Adrenal gland (tissue), 12 donors: ENCODE data around the gene DCDC2. TPM values are rescaled to one million over a fixed set of nuclear protein-coding genes. Genes with fewer than 3 reads are reported as not detected.

Experiments used
- DNase-seq, 7 donors: peaks; one replicate each; pipeline ENCODE4 v3.0.0-alpha.2; 2019 to 2020
- H3K27ac ChIP-seq, 5 donors: fragments of 200-600 bp; sonication (generic) in 4 of 5; 1 replicate in 3 of 5; 2 replicates in 2 of 5; pipeline versions ENCODE4 v1.5.1 to v1.8.0; 2016 to 2020; ENCODE audit warnings: mild to moderate bottlenecking in 1 of 5
- H3K27me3 ChIP-seq: fragments of 200-600 bp; 2 replicates; pipeline ENCODE4 v1.8.0; 2021
- H3K36me3 ChIP-seq, 2 donors: fragments of 200-600 bp; replicated peaks in 1 of 2; 1 replicate in 1 of 2; 2 replicates in 1 of 2; pipeline versions ENCODE4 v1.5.1 to v1.8.0; 2018 to 2022
- H3K4me1 ChIP-seq, 2 donors: fragments of 200-600 bp; replicated peaks in 1 of 2; 1 replicate in 1 of 2; 2 replicates in 1 of 2; pipeline versions ENCODE4 v1.5.1 to v1.8.0; 2018 to 2021
- H3K4me3 ChIP-seq, 4 donors: fragments of 200-600 bp; sonication (generic) in 3 of 4; one replicate each; pipeline ENCODE4 v1.5.1; 2016 to 2018
- H3K9me3 ChIP-seq, 3 donors: fragments of 200-600 bp; sonication (generic) in 1 of 3; replicated peaks in 1 of 3; 1 replicate in 2 of 3; 2 replicates in 1 of 3; pipeline versions ENCODE4 v1.5.1 to v1.8.0; 2016 to 2021
- CTCF ChIP-seq, 6 experiments: fragments of 450-650 bp in 4 of 6; fragments of 200-600 bp in 2 of 6; sonication (generic) in 1 of 6; IDR thresholded peaks; 1 replicate in 5 of 6; 2 replicates in 1 of 6; pipeline versions ENCODE4 v1.5.1 to v1.8.0; 2016 to 2021; ENCODE audit warnings: antibody characterized with exemption in 6 of 6, mild to moderate bottlenecking in 2 of 6, moderate library complexity in 1 of 6
- POLR2A ChIP-seq, 2 donors: fragments of 450-650 bp; IDR thresholded peaks; one replicate each; pipeline ENCODE4 v1.6.1; 2017; ENCODE audit warnings: antibody characterized with exemption in 2 of 2, mild to moderate bottlenecking in 2 of 2, moderate library complexity in 1 of 2
- WGBS, 4 donors: extraction: QIAGEN DNeasy Blood & Tissue Kit in 2 of 4; methylation state at CpG; one replicate each; pipeline versions ENCODE4 v1.1.5 to v1.1.7; 2013 to 2017; 5-methylcytosine and 5-hydroxymethylcytosine counted together
- intact Hi-C, 2 donors: fragments of 100-400 bp; cut with DNase I; formaldehyde crosslinking; loops; one replicate each; pipeline versions ENCODE4 v1.14.1 to v1.15.0; 2022 to 2023
- polyA plus RNA-seq, 3 donors: library from polyadenylated mRNA; stranded (reverse); fragments of 200-250 nt in 2 of 3; fragments of 350-450 nt in 1 of 3; fragmentation: Illumina TruSeq in 1 of 3; extraction: RNeasy Lipid Tissue Mini Kit (QIAGEN cat#74804) in 1 of 3; gene quantifications; one replicate each; pipeline ENCODE4 v1.2.3, GENCODE V29; 2013 to 2014
- total RNA-seq, 9 donors: library from RNA; depleted of rRNA in 4 of 9; stranded (reverse); fragments of >200 nt in 4 of 9; fragments of 120-200 nt in 1 of 9; fragmentation: NEBNext Ultra II Directional in 1 of 9; extraction: Animal tissue kit (Norgen Biotek cat#: 25700) in 1 of 9; gene quantifications; one replicate each; pipeline versions ENCODE4 v1.1.0 to v1.2.4, GENCODE V29; 2013 to 2023
- donor health status: healthy with polysubstance abuse.
- donor health status: Bipolar disorder and iron deficiency.
- donor health status: DM: yes; HTN: yes; CAD: no.
- donor health status: DM: no; HTN: no; CAD: no.
- donor health status: DM: no; HTN: no; CAD: no.
- donor health status: DM: yes; HTN: yes; CAD: no.

DCDC2 gene
- total and polyA plus RNA-seq, 12 donors, result 0.06 to 3.6 (median 1.0) TPM

GRCh38 chr6:24227556-24227955 lies 130.3 kb downstream of the DCDC2 start:
- Histone ChIP-seq H3K27ac (no peak overlapping the region), H3K4me3 (no peak overlapping the region), H3K36me3 (no peaks in the 10 kb centered on the region), H3K4me1 (peaks cover 0 to 3% of the 10 kb centered on the region in 2 donors), H3K9me3 (no peaks in the 10 kb centered on the region), H3K27me3 (no peaks in the 10 kb centered on the region)
- 21 to 45% (median 31%) methylated on average over 4 of the region's 4 CpGs for WGBS, 4 donors
- intact Hi-C loops, result no loop called here
- TF ChIP-seq CTCF (IDR thresholded peaks at IDR 0.05), result no peak
- TF ChIP-seq POLR2A (IDR thresholded peaks at IDR 0.05), result no peak
- DNase-seq, result no peak

GRCh38 chr6:24226541-24226940 lies 131.3 kb downstream of the DCDC2 start:
- TF ChIP-seq POLR2A (IDR thresholded peaks at IDR 0.05) (no peak), CTCF (IDR thresholded peaks at IDR 0.05) (no peak)
- Histone ChIP-seq H3K36me3 (no peaks in the 10 kb centered on the region), H3K27ac (no peak overlapping the region), H3K27me3 (no peaks in the 10 kb centered on the region), H3K9me3 (no peaks in the 10 kb centered on the region), H3K4me3 (no peak overlapping the region), H3K4me1 (peaks cover 0 to 3% of the 10 kb centered on the region in 2 donors)
- no peak for DNase-seq
- intact Hi-C loops, result no loop called here
- 64 to 70% (median 68%) methylated on average over 3 of the region's 3 CpGs for WGBS, 4 donors

- H3K27ac ChIP-seq, result no peak overlapping the region
- peaks cover 0 to 3% of the 10 kb centered on the region in 2 donors for H3K4me1 ChIP-seq
- intact Hi-C loops, result no loop called here
- H3K27me3 ChIP-seq, result no peaks in the 10 kb centered on the region
- H3K36me3 ChIP-seq, result no peaks in the 10 kb centered on the region
- no peaks in the 10 kb centered on the region for H3K9me3 ChIP-seq
- no peak for TF ChIP-seq POLR2A (IDR thresholded peaks at IDR 0.05)
- TF ChIP-seq CTCF (IDR thresholded peaks at IDR 0.05), result no peak
- H3K4me3 ChIP-seq, result no peak overlapping the region
- DNase-seq, result no peak
- WGBS, 4 donors, result 82 to 88% (median 86%) methylated on average over 2 of the region's 2 CpGs
Observed at GRCh38 chr6:24225838-24226237, 132.0 kb downstream of the DCDC2 start.

GRCh38 chr6:24223115-24223919 lies 134.5 kb downstream of the DCDC2 start:
- H3K4me3 ChIP-seq, result no peak overlapping the region
- TF ChIP-seq POLR2A (IDR thresholded peaks at IDR 0.05), result no peak
- TF ChIP-seq CTCF (IDR thresholded peaks at IDR 0.05), result no peak
- intact Hi-C loops, result no loop called here
- H3K36me3 ChIP-seq, result no peaks in the 10 kb centered on the region
- no peak overlapping the region for H3K27ac ChIP-seq
- no peaks in the 10 kb centered on the region for H3K9me3 ChIP-seq
- H3K4me1 ChIP-seq, result peaks cover 0 to 2% of the 10 kb centered on the region in 2 donors
- WGBS, 4 donors, result 71 to 73% (median 72%) methylated on average over 7 of the region's 7 CpGs
- H3K27me3 ChIP-seq, result no peaks in the 10 kb centered on the region
- no peak for DNase-seq
